H54 (cell line): Measurements from ENCODE around the gene PHGDH.

Experiments
- DNase-seq: peaks from one replicate; pipeline ENCODE4 v3.0.0; 2011; ENCODE audit warnings: low spot score, mixed read lengths; ENCODE audit not compliant: insufficient read length
- FAIRE-seq: peaks from 3 replicates; lab custom pipeline; 2011; peaks lifted over from hg19 to GRCh38; lab: Jason Lieb, UNC
- POLR2A ChIP-seq: IDR thresholded peaks from 2 replicates; pipeline ENCODE4 v1.6.1; 2011; ENCODE audit warnings: low read depth, mild to moderate bottlenecking, low read length

The PHGDH gene

GRCh38 chr1:119711804-119712341 is at the start of gene PHGDH:
Gene PHGDH, plus strand, starts transcription at chr1:119711934. Its CDS starts 89 bp downstream, at chr1:119712023.
- TF ChIP-seq POLR2A = peak; percentile 64
- peak; percentile 74 for FAIRE-seq

GRCh38 chr1:119662034-119662437 is 49.7 kb upstream of the PHGDH start:
- peak; percentile 38 for FAIRE-seq
- no peak for TF ChIP-seq POLR2A
- DNase-seq = no peak

More at GRCh38 chr1:119711804-119712341, at the start of gene PHGDH:
- DNase-seq = peak; percentile 84

GRCh38 chr1:119664067-119664466 is 47.7 kb upstream of the PHGDH start:
- TF ChIP-seq POLR2A = no peak
- FAIRE-seq = no peak
- DNase-seq = no peak

GRCh38 chr1:119667173-119667572 is 44.6 kb upstream of the PHGDH start:
- no peak for TF ChIP-seq POLR2A
- no peak for FAIRE-seq
- DNase-seq = no peak

GRCh38 chr1:119670898-119671297 is 40.8 kb upstream of the PHGDH start:
- no peak for FAIRE-seq
- no peak for DNase-seq
- TF ChIP-seq POLR2A = no peak

GRCh38 chr1:119673171-119673940 is 38.4 kb upstream of the PHGDH start:
- TF ChIP-seq POLR2A = no peak
- DNase-seq = no peak

GRCh38 chr1:119674111-119674526 is 37.6 kb upstream of the PHGDH start:
- DNase-seq = no peak
- TF ChIP-seq POLR2A = no peak
- no peak for FAIRE-seq

More at GRCh38 chr1:119673171-119673940, 38.4 kb upstream of the PHGDH start:
- peak; percentile 30 for FAIRE-seq

GRCh38 chr1:119674835-119675289 is 36.9 kb upstream of the PHGDH start:
- no peak for DNase-seq
- no peak for FAIRE-seq

GRCh38 chr1:119675349-119676345 is 36.1 kb upstream of the PHGDH start:
- peak; percentile 55 for DNase-seq
- TF ChIP-seq POLR2A = no peak
- peak; percentile 98 for FAIRE-seq

More at GRCh38 chr1:119674835-119675289, 36.9 kb upstream of the PHGDH start:
- TF ChIP-seq POLR2A = no peak

GRCh38 chr1:119676571-119677206 is 35.0 kb upstream of the PHGDH start:
- TF ChIP-seq POLR2A = no peak
- DNase-seq = no peak
- FAIRE-seq = no peak

- TF ChIP-seq POLR2A = no peak
- no peak for FAIRE-seq
- no peak for DNase-seq
These were observed 32.5 kb upstream of the PHGDH start for GRCh38 chr1:119679223-119679622.

- no peak for TF ChIP-seq POLR2A
- DNase-seq (no peak), FAIRE-seq (no peak)
These were observed 31.5 kb upstream of the PHGDH start for GRCh38 chr1:119680193-119680592.

GRCh38 chr1:119680723-119681122 is 31.0 kb upstream of the PHGDH start:
- DNase-seq = no peak
- TF ChIP-seq POLR2A = no peak
- FAIRE-seq = no peak

GRCh38 chr1:119681560-119681959 is 30.2 kb upstream of the PHGDH start:
- DNase-seq (no peak), FAIRE-seq (no peak)

More at GRCh38 chr1:119681560-119681959, 30.2 kb upstream of the PHGDH start:
- no peak for TF ChIP-seq POLR2A
